Gastroesophageal sphincter (tissue), 3 donors: ENCODE data around the gene KIF21A.

Source experiments
- EP300 ChIP-seq: sonication (generic); formaldehyde crosslinking; IDR thresholded peaks from one replicate; pipeline ENCODE4 v1.6.1; 2017; ENCODE audit warnings: antibody characterized with exemption, mild to moderate bottlenecking
- POLR2A ChIP-seq, 2 donors: fragments of 450-650 bp; IDR thresholded peaks; one replicate each; pipeline ENCODE4 v1.6.1; 2017; ENCODE audit warnings: antibody characterized with exemption in 2 of 2, mild to moderate bottlenecking in 2 of 2, moderate library complexity in 1 of 2
- TF ChIP-seq, protein P1 (sequence below), 4 experiments: fragments of 200-600 bp in 2 of 4; fragments of 450-650 bp in 2 of 4; sonication (generic) in 1 of 4; IDR thresholded peaks; one replicate each; pipeline ENCODE4 v1.5.1; 2017 to 2019; ENCODE audit warnings: antibody characterized with exemption in 4 of 4, mild to moderate bottlenecking in 2 of 4, moderate library complexity in 2 of 4

GRCh38 chr12:39431002-39431796 is 11.7 kb downstream of the KIF21A start:
- TF ChIP-seq EP300 (no peak), POLR2A (IDR thresholded peaks at IDR 0.05) (no peak)
- TF ChIP-seq, protein P1, sequence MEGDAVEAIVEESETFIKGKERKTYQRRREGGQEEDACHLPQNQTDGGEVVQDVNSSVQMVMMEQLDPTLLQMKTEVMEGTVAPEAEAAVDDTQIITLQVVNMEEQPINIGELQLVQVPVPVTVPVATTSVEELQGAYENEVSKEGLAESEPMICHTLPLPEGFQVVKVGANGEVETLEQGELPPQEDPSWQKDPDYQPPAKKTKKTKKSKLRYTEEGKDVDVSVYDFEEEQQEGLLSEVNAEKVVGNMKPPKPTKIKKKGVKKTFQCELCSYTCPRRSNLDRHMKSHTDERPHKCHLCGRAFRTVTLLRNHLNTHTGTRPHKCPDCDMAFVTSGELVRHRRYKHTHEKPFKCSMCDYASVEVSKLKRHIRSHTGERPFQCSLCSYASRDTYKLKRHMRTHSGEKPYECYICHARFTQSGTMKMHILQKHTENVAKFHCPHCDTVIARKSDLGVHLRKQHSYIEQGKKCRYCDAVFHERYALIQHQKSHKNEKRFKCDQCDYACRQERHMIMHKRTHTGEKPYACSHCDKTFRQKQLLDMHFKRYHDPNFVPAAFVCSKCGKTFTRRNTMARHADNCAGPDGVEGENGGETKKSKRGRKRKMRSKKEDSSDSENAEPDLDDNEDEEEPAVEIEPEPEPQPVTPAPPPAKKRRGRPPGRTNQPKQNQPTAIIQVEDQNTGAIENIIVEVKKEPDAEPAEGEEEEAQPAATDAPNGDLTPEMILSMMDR (IDR thresholded peaks at IDR 0.05), result no peak
